Smooth muscle cell (in vitro differentiated cells): Measurements from ENCODE around the gene INIP. TPM values are rescaled to one million over a fixed set of nuclear protein-coding genes. Genes with fewer than 3 reads are reported as not detected.

Experiments
- polyA plus RNA-seq: library from polyadenylated mRNA; unstranded; fragments of >200 nt; fragmentation: Nextera tagmentation; extraction: Ambion mirVana; gene quantifications from 2 replicates; pipeline ENCODE4 v1.2.1, GENCODE V29; 2016
- total RNA-seq: library from RNA; depleted of rRNA; stranded (reverse); fragments of >200 nt; gene quantifications from 2 replicates; pipeline ENCODE4 v1.2.3, GENCODE V29; 2014

Gene INIP
- total and polyA plus RNA-seq, 2 experiments from 2014 or later: 19.8 to 25.8 TPM

Other genes with a start within 250 kb of the INIP start
- 1.8 and 3.0 TPM in 2 replicates for gene KIAA1958, start 231.3 kb downstream of the INIP start, total RNA-seq
- 0.96 and 1.1 TPM in 2 replicates for gene KIAA1958, start 231.3 kb downstream of the INIP start, polyA plus RNA-seq
- 10.7 and 13.5 TPM in 2 replicates for gene SNX30, start 32.6 kb upstream of the INIP start, total RNA-seq
- gene SNX30, start 32.6 kb upstream of the INIP start, polyA plus RNA-seq: 2.1 and 3.6 TPM in 2 replicates
- not detected in 2 replicates for gene SLC46A2, start 172.8 kb upstream of the INIP start, total RNA-seq
- not detected in 2 replicates for gene SLC46A2, start 172.8 kb upstream of the INIP start, polyA plus RNA-seq